ENCODE measurements around the gene CEP41. TPM values are rescaled to one million over a fixed set of nuclear protein-coding genes. Genes with fewer than 3 reads are reported as not detected.

The CEP41 gene
- total RNA-seq, 1 donor from 2014 or later: 4.2 TPM

- DNase-seq: no peak
- ATAC-seq (ENCODE audit: poor library complexity): no peak
- intact Hi-C loops (cut with DNase I): no loop called here
Measured at GRCh38 chr7:130397051-130397757, 43.6 kb downstream of the CEP41 start.

- intact Hi-C loops (cut with DNase I): no loop called here
- no peak for DNase-seq
- ATAC-seq (ENCODE audit: poor library complexity): no peak
Measured at GRCh38 chr7:130396109-130396508, 44.7 kb downstream of the CEP41 start.

GRCh38 chr7:130395421-130395820 lies 45.4 kb downstream of the CEP41 start:
- ATAC-seq (ENCODE audit: poor library complexity): no peak
- no peak for DNase-seq
- intact Hi-C loops (cut with DNase I): no loop called here

GRCh38 chr7:130394421-130395195 lies 46.2 kb downstream of the CEP41 start:
- intact Hi-C loops (cut with DNase I): no loop called here
- ATAC-seq (ENCODE audit: poor library complexity): no peak
- no peak for DNase-seq

- ATAC-seq (ENCODE audit: poor library complexity): no peak
- intact Hi-C loops (cut with DNase I): no loop called here
- DNase-seq: no peak
Measured at GRCh38 chr7:130393841-130394411, 46.9 kb downstream of the CEP41 start.

GRCh38 chr7:130393101-130393561 lies 47.7 kb downstream of the CEP41 start:
- no peak for DNase-seq
- peak; percentile 68 for ATAC-seq (ENCODE audit: poor library complexity)
- intact Hi-C loops (cut with DNase I): no loop called here

- intact Hi-C loops (cut with DNase I): no loop called here
Measured at GRCh38 chr7:130390486-130390885, 50.3 kb downstream of the CEP41 start.

GRCh38 chr7:130388671-130389070 lies 52.1 kb downstream of the CEP41 start:
- ATAC-seq (ENCODE audit: poor library complexity) (no peak), DNase-seq (no peak)
- intact Hi-C loops (cut with DNase I): no loop called here

More at GRCh38 chr7:130390486-130390885, 50.3 kb downstream of the CEP41 start:
- ATAC-seq (ENCODE audit: poor library complexity): no peak
- DNase-seq: no peak

- no peak for ATAC-seq (ENCODE audit: poor library complexity)
- intact Hi-C loops (cut with DNase I): no loop called here
- no peak for DNase-seq
Measured at GRCh38 chr7:130387628-130388403, 53.0 kb downstream of the CEP41 start.

GRCh38 chr7:130387306-130387627 lies 53.5 kb downstream of the CEP41 start:
- intact Hi-C loops (cut with DNase I): no loop called here
- DNase-seq: no peak

GRCh38 chr7:130386876-130387275 lies 53.9 kb downstream of the CEP41 start:
- ATAC-seq (ENCODE audit: poor library complexity) (no peak), DNase-seq (no peak)
- intact Hi-C loops (cut with DNase I): no loop called here

More at GRCh38 chr7:130387306-130387627, 53.5 kb downstream of the CEP41 start:
- ATAC-seq (ENCODE audit: poor library complexity): no peak

- ATAC-seq (ENCODE audit: poor library complexity): no peak
- DNase-seq: no peak
- intact Hi-C loops (cut with DNase I): no loop called here
Measured at GRCh38 chr7:130385600-130386066, 55.2 kb downstream of the CEP41 start.

- DNase-seq (no peak), ATAC-seq (ENCODE audit: poor library complexity) (no peak)
- intact Hi-C loops (cut with DNase I): no loop called here
Measured at GRCh38 chr7:130384841-130385599, 55.8 kb downstream of the CEP41 start.

- intact Hi-C loops (cut with DNase I): no loop called here
- DNase-seq (no peak), ATAC-seq (ENCODE audit: poor library complexity) (peak; percentile 22)
Measured at GRCh38 chr7:130384371-130384801, 56.4 kb downstream of the CEP41 start.

GRCh38 chr7:130383187-130383980 lies 57.4 kb downstream of the CEP41 start:
- no peak for DNase-seq
- intact Hi-C loops (cut with DNase I): no loop called here
- ATAC-seq (ENCODE audit: poor library complexity): no peak

GRCh38 chr7:130381468-130382312 lies 59.1 kb downstream of the CEP41 start:
- DNase-seq: no peak
- ATAC-seq (ENCODE audit: poor library complexity): peak; percentile 15
- intact Hi-C loops (cut with DNase I): no loop called here

Measured in Right ventricle myocardium superior (tissue), 1 donor.